HepG2 (cell line): ENCODE data around the gene REC114. TPM values are rescaled to one million over a fixed set of nuclear protein-coding genes. Genes with fewer than 3 reads are reported as not detected.

Experiments used
- ATAC-seq: fragments of 200-7000 bp; cut with Tn5 transposase; 3 replicates; pipeline ENCODE4 v1.9.1; 2020; ENCODE audit warnings: mild to moderate bottlenecking, moderate library complexity
- BruUV-seq: library from RNA; stranded (reverse); fragments of 400-500 nt; replicated peaks from 2 replicates; lab custom pipeline; 2021; lab: Mats Ljungman, UMichigan
- CTCF ChIA-PET: fragments of 300-600 bp; formaldehyde crosslinking; extraction: SDS; loops from one replicate; lab custom pipeline; 2021; ENCODE audit warnings: low total read pairs, inconsistent platforms, low intra/inter-chr PET ratio; lab: Yijun Ruan, JAX
- POLR2A ChIA-PET: fragments of 350-600 bp; sonication (Branson Sonifier 250); formaldehyde crosslinking; loops from one replicate; lab custom pipeline; 2020; ENCODE audit warnings: antibody characterized with exemption, inconsistent platforms; lab: Yijun Ruan, JAX
- DNase-seq: peaks from one replicate; pipeline ENCODE4 v3.0.0-alpha.2; 2015; ENCODE audit warnings: low spot score
- FAIRE-seq: peaks from 3 replicates; lab custom pipeline; 2011; peaks lifted over from hg19 to GRCh38; lab: Jason Lieb, UNC
- H2AFZ ChIP-seq: one replicate; pipeline ENCODE4 v1.6.1; 2011; ENCODE audit warnings: low read length, inconsistent platforms
- H3K27ac ChIP-seq: fragments of 300-600 bp; 3 replicates; pipeline ENCODE4 v1.8.0; 2011; ENCODE audit warnings: mixed run types, mild to moderate bottlenecking, mixed read lengths, low read length, inconsistent platforms; ENCODE audit not compliant: insufficient read depth; ENCODE audit errors: extremely low read length
- H3K27me3 ChIP-seq, 2 experiments: fragments of 200-600 bp in 1 of 2; 2 replicates in 1 of 2; 3 replicates in 1 of 2; pipeline versions ENCODE4 v1.6.0 to v1.8.0; 2011; ENCODE audit warnings: low read length in 2 of 2, mild to moderate bottlenecking in 2 of 2, moderate library complexity in 2 of 2, inconsistent platforms in 1 of 2; ENCODE audit not compliant: insufficient read depth in 2 of 2, control insufficient read depth in 1 of 2
- H3K36me3 ChIP-seq, 2 experiments: fragments of 200-600 bp in 1 of 2; replicated peaks in 1 of 2; 2 replicates in 1 of 2; 3 replicates in 1 of 2; pipeline versions ENCODE4 v1.5.1 to v1.8.0; 2011; ENCODE audit warnings: low read length in 2 of 2, inconsistent platforms in 1 of 2; ENCODE audit not compliant: insufficient read depth in 2 of 2, control insufficient read depth in 1 of 2
- H3K4me1 ChIP-seq: 2 replicates; pipeline ENCODE4 v1.5.1; 2012; ENCODE audit warnings: low read length, inconsistent platforms; ENCODE audit not compliant: insufficient read depth
- H3K4me2 ChIP-seq: 2 replicates; pipeline ENCODE4 v1.6.0; 2011; ENCODE audit warnings: low read depth, low read length, inconsistent platforms
- H3K4me3 ChIP-seq, 3 experiments: fragments of 200-600 bp in 1 of 3; sonication (generic), shearing (Covaris generic) in 1 of 3; replicated peaks in 1 of 3; 2 replicates each; pipeline ENCODE4 v1.5.1; 2011 to 2016; ENCODE audit warnings: low read length in 3 of 3, inconsistent platforms in 2 of 3, low read depth in 2 of 3, mild to moderate bottlenecking in 2 of 3, control low read depth in 1 of 3, mixed read lengths in 1 of 3; ENCODE audit not compliant: insufficient read depth in 1 of 3
- H3K79me2 ChIP-seq: one replicate; pipeline ENCODE4 v1.6.1; 2011; ENCODE audit warnings: low read length, inconsistent platforms; ENCODE audit not compliant: insufficient read depth
- H3K9ac ChIP-seq: 2 replicates; pipeline ENCODE4 v1.6.0; 2011; ENCODE audit warnings: mild to moderate bottlenecking, low read depth, low read length, inconsistent platforms; ENCODE audit not compliant: insufficient read depth
- H3K9me3 ChIP-seq: 2 replicates; pipeline ENCODE4 v1.5.1; 2012; ENCODE audit warnings: mild to moderate bottlenecking, low read length
- H4K20me1 ChIP-seq: 2 replicates; pipeline ENCODE4 v1.6.0; 2011; ENCODE audit warnings: inconsistent platforms, mild to moderate bottlenecking, low read length, moderate library complexity; ENCODE audit not compliant: insufficient read depth
- AHDC1 ChIP-seq: sonication (generic); formaldehyde crosslinking; IDR thresholded peaks from 2 replicates; pipeline ENCODE4 v1.5.1; 2020; ENCODE audit warnings: mild to moderate bottlenecking, missing genetic modification reagents, borderline replicate concordance
- FOXA1 ChIP-seq, 2 experiments: fragments of 450-650 bp in 1 of 2; sonication (generic) in 1 of 2; formaldehyde crosslinking in 1 of 2; IDR thresholded peaks; 2 replicates each; pipeline versions ENCODE4 v1.4.0 to v1.6.1; 2016 to 2020; ENCODE audit warnings: missing genetic modification reagents in 1 of 2
- HIC2 ChIP-seq: sonication (generic); formaldehyde crosslinking; IDR thresholded peaks from 2 replicates; pipeline ENCODE4 v1.9.0; 2022; ENCODE audit warnings: low read depth, missing genetic modification reagents
- HNRNPLL ChIP-seq: fragments of 200-400 bp; formaldehyde crosslinking; IDR thresholded peaks from 2 replicates; pipeline ENCODE4 v1.6.1; 2017; ENCODE audit warnings: mild to moderate bottlenecking, low read depth, low read length; ENCODE audit not compliant: poor library complexity, severe bottlenecking
- ISL2 ChIP-seq: sonication (generic); formaldehyde crosslinking; IDR thresholded peaks from 2 replicates; pipeline ENCODE4 v1.5.0; 2020; ENCODE audit warnings: missing genetic modification reagents
- KDM4B ChIP-seq: sonication (generic); formaldehyde crosslinking; IDR thresholded peaks from 2 replicates; pipeline ENCODE4 v1.4.0; 2020; ENCODE audit warnings: missing genetic modification reagents
- NCOA5 ChIP-seq: sonication (generic); formaldehyde crosslinking; IDR thresholded peaks from 2 replicates; pipeline ENCODE4 v1.4.0; 2020; ENCODE audit warnings: missing genetic modification reagents
- PRDM10 ChIP-seq: sonication (generic); formaldehyde crosslinking; IDR thresholded peaks from 2 replicates; pipeline ENCODE4 v1.4.0; 2020; ENCODE audit warnings: low read depth, missing genetic modification reagents
- ZNF331 ChIP-seq: sonication (generic); formaldehyde crosslinking; IDR thresholded peaks from 2 replicates; pipeline ENCODE4 v1.4.0; 2020; ENCODE audit warnings: missing genetic modification reagents
- WGBS: methylation state at CpG from one replicate; pipeline ENCODE4 v1.1.6; 2017; ENCODE audit warnings: low lambda C conversion rate; 5-methylcytosine and 5-hydroxymethylcytosine counted together
- in situ Hi-C: cut with HindIII; loops from 2 replicates; pipeline ENCODE4 v1.10.0; 2017; ENCODE audit warnings: low pct_unique_long_range_greater_than_20kb; ENCODE audit not compliant: extremely low pct_ligation_motif_present
- intact Hi-C: fragments of 100-400 bp; cut with micrococcal nuclease; formaldehyde crosslinking; loops from one replicate; pipeline ENCODE4 v1.10.0; 2022; ENCODE audit not compliant: unreplicated experiment
- polyA plus RNA-seq, 8 experiments: library from polyadenylated mRNA; depleted of rRNA in 3 of 8; stranded (reverse) in 7 of 8; unstranded in 1 of 8; fragments of >200 nt; fragmentation: Illumina TruSeq in 4 of 8; extraction: Trizol in 4 of 8; gene quantifications; 2 replicates each; pipeline versions ENCODE4 v1.2.1 to v1.2.3, GENCODE V29; 2011 to 2016; ENCODE audit warnings: low read depth in 4 of 8, missing spikeins in 1 of 8, mixed read lengths in 1 of 8; ENCODE audit not compliant: insufficient read depth in 1 of 8
- total RNA-seq, 5 experiments: library from RNA; depleted of rRNA; stranded (reverse); fragments of >200 nt; fragmentation: Illumina TruSeq; extraction: Trizol; gene quantifications; 2 replicates each; pipeline ENCODE4 v1.2.3, GENCODE V29; 2016; ENCODE audit warnings: low read depth in 1 of 5

Gene REC114
- total and polyA plus RNA-seq, 2 of the 13 experiments (the other 11 are each of a cell fraction or from before 2014, with no cell fraction given), result not detected

- ChIA-PET POLR2A (no interaction called here), CTCF (no interaction called here)
- no peak overlapping the region for H3K4me3 ChIP-seq
Measured at GRCh38 chr15:73597036-73597638, 154.2 kb downstream of the REC114 start.

More at GRCh38 chr15:73597036-73597638, 154.2 kb downstream of the REC114 start:
- DNase-seq (no peak), ATAC-seq (no peak), FAIRE-seq (no peak)
- in situ Hi-C loops, result no loop called here
- no peak overlapping the region for H2AFZ ChIP-seq
- peaks cover 19% of the 10 kb centered on the region for H4K20me1 ChIP-seq
- no TSS peak for BruUV-seq
- no peaks in the 10 kb centered on the region; a peak in 1 of 5 replicates for H3K36me3 ChIP-seq
- H3K4me2 ChIP-seq, result no peak overlapping the region
- H3K4me1 ChIP-seq, result peaks cover 51% of the 10 kb centered on the region
- H3K9me3 ChIP-seq, result no peaks in the 10 kb centered on the region
- no peak overlapping the region for H3K9ac ChIP-seq
- H3K27ac ChIP-seq, result no peak overlapping the region
- peaks cover 78% of the 10 kb centered on the region for H3K79me2 ChIP-seq
- H3K27me3 ChIP-seq, result no peaks in the 10 kb centered on the region
- TF ChIP-seq NCOA5 (no peak), HIC2 (CRISPR knock-in tag) (no peak), ISL2 (CRISPR knock-in tag) (no peak), KDM4B (CRISPR knock-in tag) (no peak), AHDC1 (no peak), FOXA1 (IDR thresholded peaks at IDR 0.05) (no peak), FOXA1 (CRISPR knock-in tag; IDR thresholded peaks at IDR 0.05) (no peak), ZNF331 (CRISPR knock-in tag) (no peak), PRDM10 (CRISPR knock-in tag) (no peak), HNRNPLL (no peak)
- intact Hi-C loops, result no loop called here
- 96% methylated on average over 20 of the region's 21 CpGs for WGBS
